H1 (cell line): ENCODE data around the gene SLC6A19. TPM values are rescaled to one million over a fixed set of nuclear protein-coding genes. Genes with fewer than 3 reads are reported as not detected.

ENCODE experiments used
- CTCF ChIA-PET: fragments of 300-600 bp; sonication (Branson Sonifier 250); formaldehyde crosslinking; loops from one replicate; lab custom pipeline; 2021; ENCODE audit not compliant: partially characterized antibody; lab: Charles Lee
- POLR2A ChIA-PET: fragments of 300-600 bp; sonication (Branson Sonifier 250); formaldehyde crosslinking; loops from one replicate; lab custom pipeline; 2021; ENCODE audit warnings: inconsistent platforms; ENCODE audit not compliant: partially characterized antibody; lab: Charles Lee
- DNase-seq, 2 experiments: peaks; one replicate each; pipeline versions ENCODE4 v3.0.0 to v3.0.0-alpha.2; 2010 to 2022; ENCODE audit warnings: low spot score in 2 of 2, low read depth in 1 of 2, mixed read lengths in 1 of 2
- FAIRE-seq: peaks from 2 replicates; lab custom pipeline; 2011; peaks lifted over from hg19 to GRCh38; lab: Jason Lieb, UNC
- H2AFZ ChIP-seq: 2 replicates; pipeline ENCODE4 v1.8.1; 2012; ENCODE audit warnings: low read length, inconsistent platforms
- H2AK5ac ChIP-seq: 2 replicates; pipeline ENCODE4 v1.6.1; 2013; ENCODE audit warnings: low read depth, low read length
- H2BK120ac ChIP-seq: replicated peaks from 2 replicates; pipeline ENCODE3; 2013; ENCODE audit warnings: low read depth, low read length, inconsistent platforms
- H2BK12ac ChIP-seq: 2 replicates; pipeline ENCODE4 v1.6.1; 2013; ENCODE audit warnings: low read depth, low read length
- H2BK15ac ChIP-seq: 2 replicates; pipeline ENCODE4 v1.6.1; 2013; ENCODE audit warnings: low read length
- H2BK20ac ChIP-seq: 2 replicates; pipeline ENCODE4 v1.6.1; 2013; ENCODE audit warnings: low read length
- H2BK5ac ChIP-seq: 2 replicates; pipeline ENCODE4 v1.6.1; 2013; ENCODE audit warnings: low read depth, low read length
- H3K14ac ChIP-seq: 2 replicates; pipeline ENCODE4 v1.6.1; 2013; ENCODE audit warnings: inconsistent platforms; ENCODE audit not compliant: insufficient read length
- H3K18ac ChIP-seq: 2 replicates; pipeline ENCODE4 v1.6.1; 2013; ENCODE audit warnings: low read length; ENCODE audit errors: extremely low read depth
- H3K23ac ChIP-seq: 2 replicates; pipeline ENCODE4 v1.6.1; 2013; ENCODE audit warnings: inconsistent platforms; ENCODE audit not compliant: insufficient read length
- H3K23me2 ChIP-seq: 2 replicates; pipeline ENCODE4 v1.6.1; 2013; ENCODE audit warnings: low read depth, low read length
- H3K27ac ChIP-seq: 2 replicates; pipeline ENCODE4 v1.6.1; 2011; ENCODE audit warnings: low read depth, low read length, inconsistent platforms
- H3K27me3 ChIP-seq, 4 experiments: replicated peaks in 1 of 4; 1 replicate in 1 of 4; 2 replicates in 3 of 4; pipeline versions ENCODE4 v1.6.1 to v1.8.1; 2011 to 2013; ENCODE audit warnings: low read length in 3 of 4, mild to moderate bottlenecking in 3 of 4, inconsistent platforms in 2 of 4, mixed read lengths in 2 of 4, moderate library complexity in 1 of 4; ENCODE audit not compliant: control insufficient read depth in 3 of 4, insufficient read depth in 3 of 4; ENCODE audit errors: extremely low read depth in 1 of 4
- H3K36me3 ChIP-seq, 4 experiments: 2 replicates each; pipeline versions ENCODE4 v1.6.1 to v1.8.1; 2011 to 2013; ENCODE audit warnings: mild to moderate bottlenecking in 4 of 4, low read length in 3 of 4, moderate library complexity in 2 of 4, control low read depth in 1 of 4, inconsistent platforms in 1 of 4; ENCODE audit not compliant: insufficient read depth in 4 of 4, control insufficient read depth in 2 of 4
- H3K4ac ChIP-seq: replicated peaks from 2 replicates; pipeline ENCODE3; 2013; ENCODE audit warnings: low read length, low read depth, mixed read lengths, inconsistent platforms; ENCODE audit not compliant: insufficient read length
- H3K4me1 ChIP-seq, 4 experiments: replicated peaks in 1 of 4; 1 replicate in 1 of 4; 2 replicates in 3 of 4; pipeline versions ENCODE4 v1.6.1 to v1.8.1; 2011 to 2013; ENCODE audit warnings: low read length in 3 of 4, inconsistent platforms in 2 of 4, mixed read lengths in 1 of 4; ENCODE audit not compliant: insufficient read depth in 4 of 4, control insufficient read depth in 3 of 4
- H3K4me2 ChIP-seq, 2 experiments: 2 replicates each; pipeline versions ENCODE4 v1.6.1 to v1.8.1; 2011 to 2013; ENCODE audit warnings: low read depth in 2 of 2, low read length in 2 of 2, control low read depth in 1 of 2, inconsistent platforms in 1 of 2, mild to moderate bottlenecking in 1 of 2; ENCODE audit not compliant: insufficient read depth in 1 of 2
- H3K4me3 ChIP-seq, 4 experiments: fragments of 200-600, 300-600 bp in 1 of 4; sonication (generic), shearing (Covaris generic), sonication (Bioruptor Twin) in 1 of 4; 2 replicates each; pipeline versions ENCODE4 v1.5.1 to v1.8.1; 2011 to 2016; ENCODE audit warnings: low read length in 4 of 4, low read depth in 3 of 4, control low read depth in 2 of 4, inconsistent platforms in 2 of 4, mild to moderate bottlenecking in 2 of 4, mixed read lengths in 1 of 4, moderate library complexity in 1 of 4; ENCODE audit not compliant: insufficient read depth in 2 of 4; ENCODE audit errors: extremely low read depth in 1 of 4
- H3K56ac ChIP-seq: replicated peaks from 2 replicates; pipeline ENCODE3; 2013; ENCODE audit warnings: low read depth, mild to moderate bottlenecking, mixed read lengths, low read length, inconsistent platforms; ENCODE audit not compliant: insufficient read length
- H3K79me1 ChIP-seq: 2 replicates; pipeline ENCODE4 v1.6.1; 2013; ENCODE audit warnings: low read depth, low read length, control low read depth
- H3K79me2 ChIP-seq, 2 experiments: 2 replicates each; pipeline versions ENCODE4 v1.6.1 to v1.8.1; 2012 to 2013; ENCODE audit warnings: low read length in 2 of 2, mild to moderate bottlenecking in 2 of 2, inconsistent platforms in 1 of 2; ENCODE audit not compliant: insufficient read depth in 2 of 2, control insufficient read depth in 1 of 2
- H3K9ac ChIP-seq, 4 experiments: replicated peaks in 1 of 4; 1 replicate in 1 of 4; 2 replicates in 3 of 4; pipeline versions ENCODE4 v1.6.1 to v1.8.1; 2011 to 2013; ENCODE audit warnings: low read depth in 3 of 4, low read length in 3 of 4, control low read depth in 2 of 4, mild to moderate bottlenecking in 2 of 4, moderate library complexity in 2 of 4, inconsistent platforms in 1 of 4; ENCODE audit errors: extremely low read depth in 1 of 4
- H3K9me3 ChIP-seq, 2 experiments: 2 replicates each; pipeline versions ENCODE4 v1.6.1 to v1.8.1; 2012 to 2013; ENCODE audit warnings: mild to moderate bottlenecking in 2 of 2, moderate library complexity in 2 of 2, control low read depth in 1 of 2, inconsistent platforms in 1 of 2, low read depth in 1 of 2, low read length in 1 of 2, mixed read lengths in 1 of 2; ENCODE audit not compliant: insufficient read depth in 2 of 2
- H4K20me1 ChIP-seq, 2 experiments: replicated peaks in 1 of 2; 2 replicates each; pipeline versions ENCODE3 to v1.8.1; 2011 to 2013; ENCODE audit warnings: inconsistent platforms in 2 of 2, low read length in 2 of 2, mild to moderate bottlenecking in 1 of 2; ENCODE audit not compliant: insufficient read depth in 2 of 2, control insufficient read depth in 1 of 2
- H4K5ac ChIP-seq: 2 replicates; pipeline ENCODE4 v1.6.1; 2013; ENCODE audit warnings: low read length, low read depth, mixed read lengths, inconsistent platforms; ENCODE audit not compliant: insufficient read length
- H4K8ac ChIP-seq: 2 replicates; pipeline ENCODE4 v1.8.0; 2013; ENCODE audit warnings: mild to moderate bottlenecking, moderate library complexity, low read length, inconsistent platforms; ENCODE audit not compliant: insufficient read depth; ENCODE audit errors: extremely low read depth
- H4K91ac ChIP-seq: replicated peaks from 2 replicates; pipeline ENCODE3; 2013; ENCODE audit warnings: low read length, mixed read lengths, inconsistent platforms; ENCODE audit not compliant: insufficient read length
- TCF12 ChIP-seq: IDR thresholded peaks from 2 replicates; pipeline ENCODE4 v1.6.1; 2011; ENCODE audit warnings: low read depth, mild to moderate bottlenecking, low read length
- WGBS, 2 experiments: shearing (Covaris generic) in 1 of 2; methylation state at CpG; one replicate each; pipeline versions ENCODE4 v1.1.6 to v1.1.7; 2013 to 2015; ENCODE audit warnings: low lambda C conversion rate in 2 of 2, mixed read lengths in 2 of 2, inconsistent platforms in 1 of 2, low coverage in 1 of 2, missing lambda C conversion rate in 1 of 2; ENCODE audit not compliant: insufficient replicate concordance in 2 of 2, insufficient coverage in 1 of 2, insufficient read length in 1 of 2; ENCODE audit errors: extremely low coverage in 1 of 2, missing lambda C conversion rate in 1 of 2; 5-methylcytosine and 5-hydroxymethylcytosine counted together
- polyA plus RNA-seq, 7 experiments: library from polyadenylated mRNA; depleted of rRNA in 3 of 7; stranded (reverse) in 5 of 7; unstranded in 2 of 7; fragments of >200 nt in 5 of 7; fragments of 200-250 nt in 2 of 7; gene quantifications; 1 replicate in 5 of 7; 2 replicates in 1 of 7; 4 replicates in 1 of 7; pipeline versions ENCODE4 v1.2.1 to v1.2.3, GENCODE V29; 2011 to 2013; ENCODE audit warnings: missing spikeins in 2 of 7, mixed read lengths in 2 of 7
- total RNA-seq: library from RNA; stranded (reverse); fragmentation: NEBNext Ultra II Directional; extraction: Animal tissue kit (Norgen Biotek cat#: 25700); gene quantifications from 2 replicates; pipeline ENCODE4 v1.2.1, GENCODE V29; 2021

Gene SLC6A19
- total and polyA plus RNA-seq, 2 of the 8 experiments (the other 6 are each of a cell fraction or from before 2014, with no cell fraction given) = 0.02 TPM; not detected in 1

- Histone ChIP-seq H2AK5ac (no peak overlapping the region), H4K91ac (no peak overlapping the region), H3K9ac (no peak overlapping the region), H2BK12ac (no peak overlapping the region), H3K4ac (no peak overlapping the region), H2BK20ac (no peak overlapping the region), H3K23me2 (peaks cover 3% of the 10 kb centered on the region; the same call in 1 of the 2 replicates), H3K79me2 (no peaks in the 10 kb centered on the region), H3K4me2 (peak overlapping the region; percentile 54 to 66), H3K56ac (no peak overlapping the region), H3K79me1 (no peaks in the 10 kb centered on the region), H3K4me1 (peaks cover 0 to 3% (median 0%) of the 10 kb centered on the region in 4 experiments; a peak in 2 of 7 replicates), H4K20me1 (peaks cover 2 to 9% of the 10 kb centered on the region in 2 experiments)
- FAIRE-seq (no peak), DNase-seq (no peak)
- TF ChIP-seq TCF12 = no peak
- TF ChIP-seq, all 59 proteins: peak for 0
- H3K14ac ChIP-seq = no peak overlapping the region
- no peak overlapping the region for H4K8ac ChIP-seq
- H3K4me3 ChIP-seq = peak overlapping the region in 3 of 4 experiments; percentile 5 to 56 (median 20); a peak in 5 of 8 replicates
- peaks cover 3 to 10% of the 10 kb centered on the region in 2 experiments; a peak in 2 of 4 replicates for H3K9me3 ChIP-seq
- H2BK15ac ChIP-seq = no peak overlapping the region
- H2BK5ac ChIP-seq = no peak overlapping the region
- no peak overlapping the region for H2AFZ ChIP-seq
- no peak overlapping the region for H4K5ac ChIP-seq
- H3K36me3 ChIP-seq = no peaks in the 10 kb centered on the region
- WGBS, 2 experiments = 10% methylated on average over 18 of the region's 98 CpGs; no CpG with 5 or more reads in 1 of the 2 experiments
- no peak overlapping the region for H2BK120ac ChIP-seq
- POLR2A ChIA-PET = no interaction called here
- H3K27ac ChIP-seq = no peak overlapping the region
- no peak overlapping the region for H3K23ac ChIP-seq
- no peak overlapping the region for H3K18ac ChIP-seq
- peaks cover 15 to 38% (median 32%) of the 10 kb centered on the region in 4 experiments for H3K27me3 ChIP-seq
- CTCF ChIA-PET = no interaction called here
Measured at GRCh38 chr5:1155191-1156032, 46.0 kb upstream of the SLC6A19 start.
